GM18861 (cell line): ENCODE data around the gene MGMT.
A peak's percentile ranks its signal among the peaks of the same experiment; 100 is the strongest.

Experiments
- ATAC-seq: cut with Tn5 transposase; IDR thresholded peaks from one replicate; pipeline ENCODE4 v1.9.1; 2021; ENCODE audit not compliant: unreplicated experiment

MGMT gene

GRCh38 chr10:129538236-129538635 is 71.2 kb downstream of the MGMT start:
- no peak for ATAC-seq

- ATAC-seq: no peak
These were observed 74.2 kb downstream of the MGMT start for GRCh38 chr10:129541200-129541599.

- no peak for ATAC-seq
These were observed 74.9 kb downstream of the MGMT start for GRCh38 chr10:129541748-129542487.

GRCh38 chr10:129542589-129542988 is 75.5 kb downstream of the MGMT start:
- no peak for ATAC-seq

- ATAC-seq: no peak
These were observed 77.5 kb downstream of the MGMT start for GRCh38 chr10:129544205-129545202.

GRCh38 chr10:129545261-129545660 is 78.2 kb downstream of the MGMT start:
- ATAC-seq: no peak

GRCh38 chr10:129546106-129546505 is 79.1 kb downstream of the MGMT start:
- ATAC-seq: no peak

GRCh38 chr10:129547608-129548007 is 80.6 kb downstream of the MGMT start:
- ATAC-seq: no peak

- ATAC-seq: no peak
These were observed 81.6 kb downstream of the MGMT start for GRCh38 chr10:129548600-129548999.

GRCh38 chr10:129550076-129550475 is 83.0 kb downstream of the MGMT start:
- ATAC-seq: no peak

- ATAC-seq: no peak
These were observed 83.6 kb downstream of the MGMT start for GRCh38 chr10:129550658-129551057.

- peak; percentile 97 for ATAC-seq
These were observed 85.1 kb downstream of the MGMT start for GRCh38 chr10:129552119-129552518.

GRCh38 chr10:129553928-129554327 is 86.9 kb downstream of the MGMT start:
- no peak for ATAC-seq

GRCh38 chr10:129556316-129556715 is 89.3 kb downstream of the MGMT start:
- no peak for ATAC-seq

GRCh38 chr10:129560361-129560760 is 93.3 kb downstream of the MGMT start:
- ATAC-seq: no peak

- no peak for ATAC-seq
These were observed 95.4 kb downstream of the MGMT start for GRCh38 chr10:129562487-129562886.

- no peak for ATAC-seq
These were observed 97.9 kb downstream of the MGMT start for GRCh38 chr10:129564923-129565322.

GRCh38 chr10:129568583-129569344 is 101.7 kb downstream of the MGMT start:
- ATAC-seq: no peak

- no peak for ATAC-seq
These were observed 103.1 kb downstream of the MGMT start for GRCh38 chr10:129570185-129570584.

GRCh38 chr10:129579228-129579627 is 112.2 kb downstream of the MGMT start:
- no peak for ATAC-seq

GRCh38 chr10:129580010-129580409 is 113.0 kb downstream of the MGMT start:
- ATAC-seq: no peak
